DMS153 treated with DMSO at 0.1 percent for 48 hours (cell line): ENCODE data around the gene FHOD1.

Experiments used
- DNase-seq: peaks from one replicate; lab custom pipeline; 2025; ENCODE audit not compliant: unreplicated experiment; lab: John Stamatoyannopoulos, UW

FHOD1 gene

GRCh38 chr16:67179421-67180080 is 67.7 kb downstream of the FHOD1 start:
- DNase-seq, result no peak
